Osteoblast (primary cell): ENCODE measurements around the gene OFD1. TPM values are rescaled to one million over a fixed set of nuclear protein-coding genes. Genes with fewer than 3 reads are reported as not detected.

Source experiments
- DNase-seq: peaks from one replicate; pipeline ENCODE4 v3.0.0; 2011; ENCODE audit warnings: low spot score, mixed read lengths; ENCODE audit not compliant: insufficient read length; ENCODE audit errors: missing footprints
- H2AFZ ChIP-seq: 2 replicates; pipeline ENCODE4 v1.6.0; 2011; ENCODE audit warnings: mild to moderate bottlenecking, low read length
- H3K27ac ChIP-seq: 2 replicates; pipeline ENCODE4 v1.5.1; 2011; ENCODE audit warnings: mild to moderate bottlenecking, low read depth, low read length, moderate library complexity
- H3K27me3 ChIP-seq: 2 replicates; pipeline ENCODE4 v1.6.0; 2012; ENCODE audit warnings: mild to moderate bottlenecking, control low read depth, inconsistent platforms, low read length, moderate library complexity; ENCODE audit not compliant: insufficient read depth
- H3K36me3 ChIP-seq: 2 replicates; pipeline ENCODE4 v1.5.1; 2011; ENCODE audit warnings: mild to moderate bottlenecking, low read length, control low read depth, moderate library complexity; ENCODE audit not compliant: insufficient read depth
- H3K4me1 ChIP-seq: 2 replicates; pipeline ENCODE4 v1.5.1; 2011; ENCODE audit warnings: mild to moderate bottlenecking, low read length, control low read depth, moderate library complexity; ENCODE audit not compliant: insufficient read depth
- H3K4me2 ChIP-seq: 2 replicates; pipeline ENCODE4 v1.6.0; 2011; ENCODE audit warnings: mild to moderate bottlenecking, low read length; ENCODE audit not compliant: insufficient read depth
- H3K4me3 ChIP-seq: fragments of 200-600 bp; sonication (generic); 3 replicates; pipeline ENCODE4 v1.5.1; 2012; ENCODE audit warnings: mild to moderate bottlenecking, low read length, inconsistent platforms; ENCODE audit not compliant: insufficient read depth
- H3K79me2 ChIP-seq: 2 replicates; pipeline ENCODE4 v1.6.0; 2012; ENCODE audit warnings: mild to moderate bottlenecking, low read length, control low read depth, inconsistent platforms; ENCODE audit not compliant: insufficient read depth
- H3K9me3 ChIP-seq: 2 replicates; pipeline ENCODE4 v1.5.1; 2011; ENCODE audit warnings: low read depth, low read length, control low read depth
- H4K20me1 ChIP-seq: 2 replicates; pipeline ENCODE4 v1.6.0; 2012; ENCODE audit warnings: mild to moderate bottlenecking, low read length, control low read depth; ENCODE audit not compliant: insufficient read depth
- total RNA-seq: library from RNA; depleted of rRNA; stranded (reverse); fragments of >200 nt; gene quantifications from 2 replicates; pipeline ENCODE4 v1.2.3, GENCODE V29; 2012
- TF ChIP-seq, protein P1 (sequence below): IDR thresholded peaks from 2 replicates; pipeline ENCODE4 v1.5.1; 2011; ENCODE audit warnings: mild to moderate bottlenecking, low read depth, low read length, moderate library complexity; ENCODE audit errors: extremely low read depth

OFD1 gene
- total RNA-seq, 1 donor, result 15.9 TPM

DNA sequence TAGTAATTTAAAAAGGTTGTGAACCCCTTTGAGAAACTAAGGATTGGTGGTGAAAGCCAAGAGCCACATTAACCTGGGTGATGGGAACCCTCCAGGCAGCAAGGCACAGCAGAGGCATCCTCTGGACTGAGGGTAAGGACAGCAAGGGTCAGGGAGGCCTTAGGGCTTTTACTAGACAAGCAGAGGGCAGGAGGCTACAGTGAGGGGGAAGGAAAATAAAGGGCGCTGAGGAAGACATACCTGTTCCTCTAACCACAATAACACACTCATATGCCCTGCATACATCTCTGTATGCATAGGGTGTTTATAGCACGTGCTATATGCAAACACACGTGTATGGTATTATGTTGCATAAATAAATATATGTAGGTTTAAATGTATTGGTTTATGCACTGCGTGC, 63.6 kb downstream of the OFD1 start:
- Histone ChIP-seq H3K36me3 (no peaks in the 10 kb centered on the region), H3K4me2 (no peak overlapping the region), H4K20me1 (no peaks in the 10 kb centered on the region), H3K79me2 (no peaks in the 10 kb centered on the region), H3K9me3 (no peaks in the 10 kb centered on the region), H3K4me1 (no peaks in the 10 kb centered on the region), H3K27ac (no peak overlapping the region), H3K27me3 (peaks cover 2% of the 10 kb centered on the region), H3K4me3 (no peak overlapping the region), H2AFZ (no peak overlapping the region)
- no peak for DNase-seq
- TF ChIP-seq, protein P1, sequence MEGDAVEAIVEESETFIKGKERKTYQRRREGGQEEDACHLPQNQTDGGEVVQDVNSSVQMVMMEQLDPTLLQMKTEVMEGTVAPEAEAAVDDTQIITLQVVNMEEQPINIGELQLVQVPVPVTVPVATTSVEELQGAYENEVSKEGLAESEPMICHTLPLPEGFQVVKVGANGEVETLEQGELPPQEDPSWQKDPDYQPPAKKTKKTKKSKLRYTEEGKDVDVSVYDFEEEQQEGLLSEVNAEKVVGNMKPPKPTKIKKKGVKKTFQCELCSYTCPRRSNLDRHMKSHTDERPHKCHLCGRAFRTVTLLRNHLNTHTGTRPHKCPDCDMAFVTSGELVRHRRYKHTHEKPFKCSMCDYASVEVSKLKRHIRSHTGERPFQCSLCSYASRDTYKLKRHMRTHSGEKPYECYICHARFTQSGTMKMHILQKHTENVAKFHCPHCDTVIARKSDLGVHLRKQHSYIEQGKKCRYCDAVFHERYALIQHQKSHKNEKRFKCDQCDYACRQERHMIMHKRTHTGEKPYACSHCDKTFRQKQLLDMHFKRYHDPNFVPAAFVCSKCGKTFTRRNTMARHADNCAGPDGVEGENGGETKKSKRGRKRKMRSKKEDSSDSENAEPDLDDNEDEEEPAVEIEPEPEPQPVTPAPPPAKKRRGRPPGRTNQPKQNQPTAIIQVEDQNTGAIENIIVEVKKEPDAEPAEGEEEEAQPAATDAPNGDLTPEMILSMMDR, result no peak

- no peaks in the 10 kb centered on the region for H3K36me3 ChIP-seq
- TF ChIP-seq, protein P1, result no peak
- H3K27ac ChIP-seq, result no peak overlapping the region
- no peaks in the 10 kb centered on the region for H3K4me1 ChIP-seq
- H3K9me3 ChIP-seq, result no peaks in the 10 kb centered on the region
- no peak overlapping the region for H3K4me2 ChIP-seq
- H4K20me1 ChIP-seq, result no peaks in the 10 kb centered on the region
- no peaks in the 10 kb centered on the region for H3K79me2 ChIP-seq
- no peak overlapping the region for H3K4me3 ChIP-seq
- H3K27me3 ChIP-seq, result peaks cover 19% of the 10 kb centered on the region
- DNase-seq, result no peak
- H2AFZ ChIP-seq, result no peak overlapping the region
Measured at GRCh38 chrX:13803116-13803515, 68.6 kb downstream of the OFD1 start.

- Histone ChIP-seq H4K20me1 (no peaks in the 10 kb centered on the region), H3K36me3 (no peaks in the 10 kb centered on the region), H2AFZ (no peak overlapping the region), H3K4me3 (no peak overlapping the region), H3K9me3 (no peaks in the 10 kb centered on the region), H3K4me2 (no peak overlapping the region), H3K79me2 (no peaks in the 10 kb centered on the region), H3K27ac (no peak overlapping the region), H3K27me3 (peaks cover 19% of the 10 kb centered on the region), H3K4me1 (no peaks in the 10 kb centered on the region)
- DNase-seq, result no peak
- TF ChIP-seq, protein P1, result peak; percentile 14
Measured at GRCh38 chrX:13805241-13805640, 70.7 kb downstream of the OFD1 start.

GRCh38 chrX:13808293-13808692, 73.7 kb downstream of the OFD1 start:
- no peak for DNase-seq
- no peak overlapping the region for H3K4me3 ChIP-seq

More at GRCh38 chrX:13808293-13808692, 73.7 kb downstream of the OFD1 start:
- no peaks in the 10 kb centered on the region for H3K79me2 ChIP-seq
- no peaks in the 10 kb centered on the region for H3K9me3 ChIP-seq
- peak overlapping the region; percentile 4 for H3K4me2 ChIP-seq
- H3K27ac ChIP-seq, result no peak overlapping the region
- TF ChIP-seq, protein P1, result no peak
- H3K27me3 ChIP-seq, result peaks cover 20% of the 10 kb centered on the region
- H4K20me1 ChIP-seq, result no peaks in the 10 kb centered on the region
- H2AFZ ChIP-seq, result no peak overlapping the region
- no peaks in the 10 kb centered on the region for H3K36me3 ChIP-seq
- no peaks in the 10 kb centered on the region for H3K4me1 ChIP-seq
